Adipocyte (in vitro differentiated cells): Measurements from ENCODE around the gene PERM1.

ENCODE experiments used
- DNase-seq: peaks from one replicate; pipeline ENCODE4 v3.0.0-alpha.2; 2015; ENCODE audit warnings: low read depth
- H3K27me3 ChIP-seq: replicated peaks from 2 replicates; pipeline ENCODE4 v1.7.0; 2013; ENCODE audit warnings: mild to moderate bottlenecking, low read length, moderate library complexity; ENCODE audit not compliant: control insufficient read depth, insufficient read depth
- H3K36me3 ChIP-seq: 2 replicates; pipeline ENCODE4 v1.7.0; 2013; ENCODE audit warnings: low read length, mild to moderate bottlenecking, moderate library complexity; ENCODE audit not compliant: control insufficient read depth, insufficient read depth, severe bottlenecking
- H3K4me1 ChIP-seq: 2 replicates; pipeline ENCODE4 v1.7.0; 2013; ENCODE audit warnings: mild to moderate bottlenecking, low read length, moderate library complexity; ENCODE audit not compliant: control insufficient read depth, insufficient read depth
- H3K4me3 ChIP-seq: 2 replicates; pipeline ENCODE4 v1.7.0; 2013; ENCODE audit warnings: mild to moderate bottlenecking, low read length, moderate library complexity
- H3K9ac ChIP-seq: 2 replicates; pipeline ENCODE4 v1.7.0; 2013; ENCODE audit warnings: mild to moderate bottlenecking, low read length, moderate library complexity
- H3K9me3 ChIP-seq: 2 replicates; pipeline ENCODE4 v1.7.0; 2013; ENCODE audit warnings: mild to moderate bottlenecking, low read length, moderate library complexity; ENCODE audit not compliant: control insufficient read depth

The PERM1 gene

DNA sequence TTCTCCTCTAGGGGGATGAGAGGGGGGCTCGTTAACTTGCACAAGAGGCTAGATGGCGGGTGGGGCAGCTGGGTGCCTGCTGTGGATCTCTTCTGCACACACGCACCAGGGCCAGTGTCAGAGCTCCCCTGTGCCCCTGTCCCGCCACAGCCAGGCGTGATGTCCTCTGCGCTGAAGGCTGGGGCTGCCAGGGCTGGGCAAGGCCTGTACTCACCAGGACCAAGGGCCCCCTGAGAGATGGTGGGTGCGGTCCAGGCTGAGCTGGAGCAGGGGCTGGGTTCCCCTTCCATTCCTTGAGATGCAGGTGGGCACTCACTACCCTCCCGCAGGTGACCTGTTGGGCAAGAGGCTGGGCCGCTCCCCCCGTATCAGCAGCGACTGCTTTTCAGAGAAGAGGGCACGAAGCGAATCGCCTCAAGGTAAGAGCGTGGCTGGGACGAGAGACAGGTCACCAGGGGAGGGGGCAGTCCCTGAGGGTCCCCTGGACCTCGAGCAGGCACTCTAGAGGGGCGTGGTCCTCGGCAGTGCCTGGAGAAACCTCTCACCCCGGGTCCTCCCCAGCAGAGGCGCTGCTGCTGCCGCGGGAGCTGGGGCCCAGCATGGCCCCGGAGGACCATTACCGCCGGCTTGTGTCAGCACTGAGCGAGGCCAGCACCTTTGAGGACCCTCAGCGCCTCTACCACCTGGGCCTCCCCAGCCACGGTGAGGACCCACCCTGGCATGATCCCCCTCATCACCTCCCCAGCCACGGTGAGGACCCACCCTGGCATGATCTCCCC lies 43.0 kb downstream of the PERM1 start:
- Histone ChIP-seq H3K9ac (no peak overlapping the region), H3K4me1 (peaks cover 32% of the 10 kb centered on the region), H3K36me3 (no peaks in the 10 kb centered on the region), H3K27me3 (no peaks in the 10 kb centered on the region), H3K4me3 (no peak overlapping the region), H3K9me3 (no peaks in the 10 kb centered on the region)
- DNase-seq, result peak; percentile 22

DNA sequence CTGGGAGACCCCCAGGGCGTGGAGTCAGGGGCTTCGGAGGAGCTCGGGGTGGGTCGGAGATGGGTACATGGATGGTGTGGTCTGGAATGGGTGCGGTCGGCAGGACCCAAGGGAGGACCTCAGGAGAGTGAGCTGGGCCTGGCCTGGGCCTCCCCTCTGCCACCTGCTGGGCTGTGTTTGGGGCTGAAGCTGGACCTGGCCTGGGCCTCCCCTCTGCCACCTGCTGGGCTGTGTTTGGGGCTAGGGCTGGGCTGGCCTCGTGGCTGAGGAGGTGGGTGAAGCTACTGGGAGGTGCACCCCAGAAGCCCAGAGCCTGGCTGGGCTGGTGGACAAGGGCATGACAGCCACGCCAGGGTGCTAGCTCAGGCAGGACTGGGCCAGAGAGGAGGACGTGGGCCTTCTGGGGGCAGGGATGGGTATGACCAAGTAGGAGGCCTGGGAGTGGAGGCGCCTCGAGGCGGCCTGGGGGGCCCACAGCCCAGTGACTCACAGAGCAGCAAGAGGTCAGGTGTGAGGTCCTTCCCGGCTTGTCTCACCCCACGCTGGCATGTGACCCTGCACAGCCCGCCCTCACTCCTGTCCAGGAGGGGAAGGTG lies 43.7 kb downstream of the PERM1 start:
- peak; percentile 50 for DNase-seq
- Histone ChIP-seq H3K4me1 (peaks cover 28% of the 10 kb centered on the region), H3K27me3 (no peaks in the 10 kb centered on the region)

DNA sequence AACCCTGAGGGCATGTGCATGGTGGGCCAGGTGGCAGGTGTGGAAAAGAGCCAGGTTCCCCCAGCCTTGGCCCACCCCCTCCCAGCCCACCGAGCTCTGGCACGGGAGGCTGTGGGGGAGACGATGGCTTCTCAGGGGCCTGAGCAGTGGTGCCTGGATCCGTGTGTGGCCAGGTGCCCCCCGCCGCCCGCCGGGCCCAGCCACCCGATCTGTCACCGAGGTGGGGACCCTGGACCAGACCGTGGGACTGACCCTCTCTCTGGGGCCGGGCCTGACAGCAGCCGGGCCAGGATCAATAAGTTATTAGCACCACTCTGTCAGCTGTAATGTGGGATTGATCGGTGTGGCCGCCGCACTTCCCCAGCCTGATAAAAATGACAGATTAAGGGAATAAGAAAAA lies 44.4 kb downstream of the PERM1 start:
- no peak for DNase-seq
- Histone ChIP-seq H3K9me3 (no peaks in the 10 kb centered on the region), H3K36me3 (no peaks in the 10 kb centered on the region), H3K9ac (no peak overlapping the region), H3K4me3 (no peak overlapping the region), H3K4me1 (peaks cover 23% of the 10 kb centered on the region), H3K27me3 (no peaks in the 10 kb centered on the region)

More for the DNA sequence above, 43.7 kb downstream of the PERM1 start:
- Histone ChIP-seq H3K9me3 (no peaks in the 10 kb centered on the region), H3K36me3 (no peaks in the 10 kb centered on the region), H3K9ac (no peak overlapping the region), H3K4me3 (no peak overlapping the region)

DNA sequence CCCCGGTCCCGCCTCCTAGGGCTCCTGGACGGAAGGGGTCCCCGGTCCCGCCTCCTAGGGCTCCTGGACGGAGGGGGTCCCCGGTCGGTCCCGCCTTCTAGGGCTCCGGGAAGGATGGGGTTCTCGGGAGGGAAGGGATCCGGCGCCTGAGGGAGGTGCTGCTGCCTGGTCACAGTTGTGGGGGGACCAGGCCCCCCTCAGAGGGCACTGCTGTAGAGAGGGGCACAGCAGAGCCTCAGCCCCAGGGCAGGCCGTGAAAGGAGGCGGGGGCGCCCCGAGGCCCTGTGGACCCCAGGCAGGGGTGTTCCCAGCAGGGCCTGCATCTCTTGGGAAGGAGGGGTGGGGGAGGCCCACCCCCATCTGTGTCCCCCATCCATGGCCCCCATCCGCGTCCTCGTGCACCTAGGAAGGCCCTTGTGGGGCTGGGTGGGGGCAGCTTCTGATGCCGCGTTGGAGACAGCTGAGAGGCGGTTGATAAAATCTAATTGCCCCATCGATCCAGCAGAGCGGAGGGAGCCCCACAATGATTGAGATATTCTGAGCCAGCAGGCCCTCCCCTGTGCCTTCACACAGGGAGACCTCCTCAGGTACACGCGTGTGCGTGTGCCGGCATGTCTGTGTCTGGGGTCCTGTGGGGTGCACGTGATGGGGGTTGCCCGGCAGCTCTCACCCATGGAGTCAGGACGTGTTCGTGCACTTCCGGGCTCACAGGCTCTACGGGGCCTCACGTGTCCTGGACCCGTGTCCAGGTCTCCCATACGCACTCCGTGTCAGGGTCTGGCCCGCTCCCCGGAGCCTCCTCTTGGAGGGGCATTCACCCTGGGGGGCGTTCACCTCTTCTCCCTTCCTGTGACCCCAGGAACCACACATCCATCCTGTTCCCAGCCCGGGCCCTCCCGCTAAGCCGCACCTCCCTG lies 45.3 kb downstream of the PERM1 start:
- H3K4me1 ChIP-seq, result peaks cover 23% of the 10 kb centered on the region

DNA sequence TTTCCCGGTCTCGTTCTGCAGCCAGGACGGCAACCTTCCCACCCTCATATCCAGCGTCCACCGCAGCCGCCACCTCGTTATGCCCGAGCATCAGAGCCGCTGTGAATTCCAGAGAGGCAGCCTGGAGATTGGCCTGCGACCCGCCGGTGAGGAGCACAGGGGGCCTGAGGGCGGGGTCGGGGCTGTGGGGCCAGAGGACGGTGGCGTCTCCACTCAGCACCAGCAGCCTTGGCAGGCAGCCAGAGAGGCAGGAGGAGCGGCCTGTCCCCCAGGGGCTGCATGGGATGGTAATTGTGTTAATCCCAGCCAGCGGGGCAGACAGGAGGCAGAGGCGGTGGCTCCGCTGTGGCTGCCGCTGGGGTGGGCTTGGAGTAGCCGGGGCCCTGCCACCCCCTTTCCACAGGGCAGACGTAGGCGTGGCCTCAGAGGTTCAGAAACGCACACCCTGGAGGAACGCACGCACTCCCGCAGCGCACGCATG lies 46.1 kb downstream of the PERM1 start:
- Histone ChIP-seq H3K9ac (no peak overlapping the region), H3K4me1 (peaks cover 20% of the 10 kb centered on the region), H3K27me3 (no peaks in the 10 kb centered on the region), H3K36me3 (no peaks in the 10 kb centered on the region), H3K9me3 (no peaks in the 10 kb centered on the region), H3K4me3 (no peak overlapping the region)
- no peak for DNase-seq

More for the DNA sequence above, 45.3 kb downstream of the PERM1 start:
- no peaks in the 10 kb centered on the region for H3K9me3 ChIP-seq
- H3K9ac ChIP-seq, result no peak overlapping the region
- H3K4me3 ChIP-seq, result no peak overlapping the region
- no peaks in the 10 kb centered on the region for H3K27me3 ChIP-seq
- no peaks in the 10 kb centered on the region for H3K36me3 ChIP-seq
- DNase-seq, result no peak

DNA sequence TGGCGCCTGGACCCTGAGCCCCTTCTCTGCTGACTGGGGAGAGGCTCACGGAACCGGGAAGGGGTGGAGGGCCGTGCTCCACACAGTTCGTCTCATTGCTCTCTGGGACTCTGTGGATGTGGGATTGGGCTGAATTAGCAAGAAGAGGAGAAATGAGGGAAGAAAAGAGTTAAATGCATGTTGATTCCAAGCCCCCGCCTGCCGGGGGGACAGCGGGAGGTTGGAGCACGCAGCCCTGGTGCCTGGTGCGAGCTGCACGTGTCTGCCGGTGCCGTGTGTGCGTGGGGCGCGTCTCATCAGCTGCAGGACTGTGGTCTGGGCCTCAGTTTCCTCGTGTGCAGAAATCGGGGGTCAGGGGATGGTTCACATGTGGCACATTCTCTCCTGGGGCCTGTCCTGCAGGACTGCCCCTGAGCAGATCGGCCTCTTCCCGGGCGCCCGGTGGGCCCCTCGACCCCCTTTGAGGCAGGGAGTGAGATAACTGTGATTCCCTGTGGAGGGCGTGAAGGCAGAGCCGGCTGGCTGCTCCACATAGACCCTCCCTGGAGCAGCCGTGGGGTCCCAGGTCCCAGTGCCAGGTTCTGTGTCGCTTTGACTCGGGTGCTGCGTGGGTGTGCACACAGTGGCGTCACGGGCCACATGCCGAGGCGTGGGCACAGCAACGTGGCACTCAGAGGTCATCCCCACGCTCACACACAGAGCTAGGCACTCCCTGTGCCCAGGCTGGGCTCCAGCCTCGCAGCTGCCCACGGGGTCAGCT lies 46.7 kb downstream of the PERM1 start:
- H3K36me3 ChIP-seq, result no peaks in the 10 kb centered on the region
- H3K4me1 ChIP-seq, result peaks cover 16% of the 10 kb centered on the region
- no peak for DNase-seq
- H3K9me3 ChIP-seq, result no peaks in the 10 kb centered on the region
- H3K9ac ChIP-seq, result no peak overlapping the region
- no peaks in the 10 kb centered on the region for H3K27me3 ChIP-seq
- H3K4me3 ChIP-seq, result no peak overlapping the region

DNA sequence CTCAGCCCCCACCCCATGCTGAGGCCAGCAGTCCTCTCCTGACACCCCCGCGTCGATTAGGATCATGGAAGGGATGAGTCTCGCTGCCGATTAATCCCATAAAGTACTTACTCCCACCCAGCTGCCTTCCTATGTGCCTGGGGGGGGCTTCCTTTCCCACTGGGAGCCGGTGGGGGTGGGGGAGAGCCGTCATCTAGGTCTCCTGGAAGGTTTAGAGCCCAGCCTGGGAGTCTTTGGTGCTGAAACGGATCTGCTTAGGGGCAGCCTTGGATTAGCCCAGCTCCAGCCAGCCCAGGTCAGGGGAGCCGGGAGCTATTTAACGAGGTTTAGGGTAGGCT lies 48.3 kb downstream of the PERM1 start:
- Histone ChIP-seq H3K9me3 (no peaks in the 10 kb centered on the region), H3K4me3 (no peak overlapping the region), H3K9ac (no peak overlapping the region), H3K4me1 (peaks cover 5% of the 10 kb centered on the region), H3K36me3 (no peaks in the 10 kb centered on the region), H3K27me3 (no peaks in the 10 kb centered on the region)
- no peak for DNase-seq

DNA sequence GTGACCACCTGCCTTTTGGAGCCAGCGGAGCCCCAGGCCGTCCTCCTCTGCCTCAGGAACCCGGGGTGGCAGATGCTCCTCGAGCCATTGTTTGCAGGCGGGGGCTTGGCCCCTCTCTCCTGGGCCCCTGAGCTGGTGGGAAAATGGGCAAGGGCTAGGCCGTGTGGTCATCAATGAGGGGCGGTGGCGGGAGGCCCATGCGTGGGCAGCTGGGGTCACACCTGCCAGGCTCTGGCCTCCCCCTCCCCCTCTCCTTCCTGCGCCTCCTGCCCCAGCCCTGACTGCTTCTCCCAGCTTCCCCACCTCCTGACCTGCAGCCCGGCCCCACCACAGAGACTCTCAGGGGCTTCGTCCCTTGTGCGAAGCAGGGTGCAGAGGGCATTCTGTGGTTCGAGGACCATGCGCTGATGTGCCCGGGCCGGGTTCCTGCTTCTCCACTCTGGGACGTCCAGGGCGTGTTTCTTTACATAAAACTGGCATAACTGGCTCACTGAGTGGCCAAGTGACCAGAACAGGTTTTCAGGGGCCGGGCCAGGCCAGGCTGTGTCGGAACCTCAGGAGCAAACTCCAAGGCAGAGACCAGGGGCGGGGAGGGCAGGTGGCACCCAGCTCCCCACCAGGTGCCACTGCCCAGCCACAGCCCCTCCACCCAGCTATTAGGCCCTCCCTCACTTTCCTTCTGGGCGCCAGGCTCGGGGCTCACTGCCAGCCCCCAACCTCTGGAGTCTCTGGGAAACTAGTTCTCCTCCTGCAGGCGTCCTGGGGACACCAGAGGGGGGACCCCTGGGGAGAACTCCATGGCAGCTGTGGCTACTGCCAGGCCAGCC lies 48.9 kb downstream of the PERM1 start:
- no peak overlapping the region for H3K9ac ChIP-seq
- H3K4me3 ChIP-seq, result no peak overlapping the region
- no peaks in the 10 kb centered on the region for H3K27me3 ChIP-seq
- no peak for DNase-seq
- no peaks in the 10 kb centered on the region for H3K9me3 ChIP-seq
- peaks cover 5% of the 10 kb centered on the region for H3K4me1 ChIP-seq
- H3K36me3 ChIP-seq, result no peaks in the 10 kb centered on the region

DNA sequence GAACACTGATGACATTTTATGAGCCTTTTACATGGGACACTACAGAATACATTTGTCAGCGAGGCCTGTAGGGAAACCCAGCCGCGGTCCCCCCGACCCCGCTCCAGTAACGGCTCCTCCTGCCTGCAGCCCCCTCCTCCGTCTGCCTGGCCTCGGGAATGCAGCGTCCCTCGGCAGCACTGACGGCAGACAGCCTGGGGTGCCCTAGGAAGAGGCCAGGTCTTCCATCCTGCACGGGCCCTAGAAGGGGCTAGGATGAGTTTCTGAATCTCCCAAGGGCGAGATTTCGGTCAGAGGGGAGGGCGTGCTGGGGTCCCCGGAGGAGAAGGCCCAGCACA lies 49.8 kb downstream of the PERM1 start:
- Histone ChIP-seq H3K27me3 (no peaks in the 10 kb centered on the region), H3K4me1 (peaks cover 5% of the 10 kb centered on the region), H3K9me3 (no peaks in the 10 kb centered on the region), H3K4me3 (no peak overlapping the region), H3K9ac (no peak overlapping the region), H3K36me3 (no peaks in the 10 kb centered on the region)
- DNase-seq, result no peak

DNA sequence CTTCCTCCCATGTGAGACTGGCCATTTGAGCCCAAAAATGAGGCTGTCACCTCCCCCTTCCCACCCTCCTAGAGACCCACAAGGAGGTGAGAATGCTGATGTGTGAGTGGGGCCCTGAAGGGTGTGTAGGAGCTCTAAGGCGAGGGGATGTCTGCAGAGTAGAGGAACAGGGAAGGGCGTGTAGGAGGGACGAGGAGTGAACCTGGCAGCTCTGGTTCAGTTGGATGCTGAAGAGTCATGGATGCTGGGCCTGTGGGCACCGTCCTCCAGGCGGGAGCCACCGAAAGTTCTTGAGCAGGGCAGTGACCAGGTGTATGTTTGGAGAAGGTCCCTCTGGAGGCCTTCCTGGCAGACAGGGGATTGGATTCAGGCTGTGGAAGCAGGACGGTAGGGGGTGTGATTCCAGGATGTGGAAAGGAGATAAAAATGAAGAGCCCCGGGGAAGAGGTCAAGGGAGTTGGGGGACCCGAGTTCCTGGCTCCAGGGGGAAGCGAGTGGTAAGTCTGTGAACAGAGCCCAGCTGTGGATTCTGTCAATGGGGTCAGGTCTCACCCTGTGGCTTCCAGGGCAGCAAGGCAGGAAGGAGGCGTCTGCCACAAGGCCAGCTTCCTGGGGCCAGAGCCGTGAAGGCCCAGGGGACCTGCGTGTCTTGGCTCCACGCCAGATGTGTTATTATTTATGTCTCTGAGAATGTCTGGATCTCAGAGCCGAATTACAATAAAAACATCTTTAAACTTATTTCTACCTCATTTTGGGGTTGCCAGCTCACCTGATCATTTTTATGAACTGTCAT lies 50.3 kb downstream of the PERM1 start:
- H3K4me1 ChIP-seq, result peaks cover 8% of the 10 kb centered on the region
- H3K4me3 ChIP-seq, result no peak overlapping the region
- no peaks in the 10 kb centered on the region for H3K27me3 ChIP-seq
- no peaks in the 10 kb centered on the region for H3K36me3 ChIP-seq
- DNase-seq, result no peak
- H3K9ac ChIP-seq, result no peak overlapping the region
- H3K9me3 ChIP-seq, result no peaks in the 10 kb centered on the region
